IPS-11a (cell line): ENCODE data around the gene INHBC.
"Not testable (repeated sequence)": the region's sequence is repeated elsewhere in the genome, so short reads cannot be mapped to it uniquely, and the experiment has no call there.

Experiments used
- H3K4me3 ChIP-seq: one replicate; pipeline ENCODE4 v1.5.1; 2013; ENCODE audit warnings: low read depth, low read length, control low read depth

INHBC gene

GRCh38 chr12:57479376-57480115, 45.0 kb downstream of the INHBC start, which contains the start of gene ARHGAP9:
TSS of gene ARHGAP9 (minus strand) at chr12:57479866. CDS start at chr12:57479406, 460 bp downstream.
- no peak within 1 kb of the TSS for H3K4me3 ChIP-seq

- no peak overlapping the region for H3K4me3 ChIP-seq
Measured at GRCh38 chr12:57481671-57482070, 47.1 kb downstream of the INHBC start.

GRCh38 chr12:57483466-57483865, 48.9 kb downstream of the INHBC start:
- no peak overlapping the region for H3K4me3 ChIP-seq

- no peak overlapping the region for H3K4me3 ChIP-seq
Measured at GRCh38 chr12:57485695-57486094, 51.1 kb downstream of the INHBC start.

- no peak overlapping the region for H3K4me3 ChIP-seq
Measured at GRCh38 chr12:57487055-57487596, 52.5 kb downstream of the INHBC start.

GRCh38 chr12:57487597-57488401, 53.2 kb downstream of the INHBC start, which contains the start of gene MARS1:
TSS of gene MARS1 (plus strand) at chr12:57488068. CDS start at chr12:57488091, 23 bp downstream.
- peak within 1 kb of the TSS; percentile 100 for H3K4me3 ChIP-seq

GRCh38 chr12:57488402-57489156, 54.0 kb downstream of the INHBC start:
- peak overlapping the region; percentile 100 for H3K4me3 ChIP-seq

GRCh38 chr12:57489157-57489641, 54.6 kb downstream of the INHBC start:
- peak overlapping the region; percentile 100 for H3K4me3 ChIP-seq

- H3K4me3 ChIP-seq, result no peak overlapping the region
Measured at GRCh38 chr12:57490126-57490525, 55.5 kb downstream of the INHBC start.

GRCh38 chr12:57491393-57492280, 57.1 kb downstream of the INHBC start:
- no peak overlapping the region for H3K4me3 ChIP-seq

- H3K4me3 ChIP-seq, result not testable (repeated sequence)
Measured at GRCh38 chr12:57495051-57495701, 60.6 kb downstream of the INHBC start.

GRCh38 chr12:57496822-57497221, 62.2 kb downstream of the INHBC start:
- H3K4me3 ChIP-seq, result no peak overlapping the region

GRCh38 chr12:57497223-57498131, 62.9 kb downstream of the INHBC start:
- H3K4me3 ChIP-seq, result no peak overlapping the region

- no peak overlapping the region for H3K4me3 ChIP-seq
Measured at GRCh38 chr12:57498132-57498502, 63.5 kb downstream of the INHBC start.

GRCh38 chr12:57498571-57498970, 64.0 kb downstream of the INHBC start:
- H3K4me3 ChIP-seq, result no peak overlapping the region

GRCh38 chr12:57500213-57500612, 65.6 kb downstream of the INHBC start:
- H3K4me3 ChIP-seq, result no peak overlapping the region
